Activated CD8-positive, alpha-beta memory T cell treated with anti-CD3 and anti-CD28 coated beads, Interleukin-2, amount 50 U/mL, for 48 hours (primary cell): ENCODE measurements around the gene LINGO3.

Experiments
- DNase-seq: peaks from one replicate; pipeline ENCODE4 v3.0.0-alpha.2; 2020

Gene LINGO3

GRCh38 chr19:2280633-2281264, 27.2 kb downstream of the LINGO3 start:
- no peak for DNase-seq

GRCh38 chr19:2278459-2279158, 29.3 kb downstream of the LINGO3 start:
- DNase-seq = no peak

- no peak for DNase-seq
Observed at GRCh38 chr19:2277138-2277537, 30.8 kb downstream of the LINGO3 start.

- no peak for DNase-seq
Observed at GRCh38 chr19:2276429-2276986, 31.4 kb downstream of the LINGO3 start.

GRCh38 chr19:2275588-2276428, 32.1 kb downstream of the LINGO3 start:
- no peak for DNase-seq

- no peak for DNase-seq
Observed at GRCh38 chr19:2274931-2275535, 32.9 kb downstream of the LINGO3 start.

GRCh38 chr19:2274185-2274711, 33.7 kb downstream of the LINGO3 start:
- DNase-seq = no peak

GRCh38 chr19:2273356-2274184, 34.4 kb downstream of the LINGO3 start:
- DNase-seq = peak; percentile 95

GRCh38 chr19:2271234-2272103, 36.5 kb downstream of the LINGO3 start:
- DNase-seq = peak; percentile 66

GRCh38 chr19:2270423-2271233, 37.3 kb downstream of the LINGO3 start:
- DNase-seq = peak; percentile 87

- DNase-seq = peak; percentile 72
Observed at GRCh38 chr19:2270157-2270422, 37.9 kb downstream of the LINGO3 start.

GRCh38 chr19:2269244-2270156, 38.5 kb downstream of the LINGO3 start:
- peak; percentile 100 for DNase-seq

- DNase-seq = no peak
Observed at GRCh38 chr19:2268861-2269243, 39.1 kb downstream of the LINGO3 start.

- DNase-seq = no peak
Observed at GRCh38 chr19:2268480-2268830, 39.5 kb downstream of the LINGO3 start.

- DNase-seq = peak; percentile 65
Observed at GRCh38 chr19:2266183-2266993, 41.6 kb downstream of the LINGO3 start.

GRCh38 chr19:2261438-2262172, 46.3 kb downstream of the LINGO3 start:
- peak; percentile 83 for DNase-seq

- DNase-seq = no peak
Observed at GRCh38 chr19:2260341-2260805, 47.6 kb downstream of the LINGO3 start.
